Smooth muscle cell (in vitro differentiated cells): ENCODE data around the gene MPZL3. TPM values are rescaled to one million over a fixed set of nuclear protein-coding genes. Genes with fewer than 3 reads are reported as not detected.
"Not testable (repeated sequence)": the region's sequence is repeated elsewhere in the genome, so short reads cannot be mapped to it uniquely, and the experiment has no call there.

Experiments used
- DNase-seq: peaks from one replicate; lab custom pipeline; 2025; ENCODE audit not compliant: unreplicated experiment; lab: John Stamatoyannopoulos, UW
- H2AFZ ChIP-seq: fragments of 200-600 bp; sonication (generic); 2 replicates; pipeline ENCODE4 v1.6.0; 2016; ENCODE audit warnings: antibody characterized with exemption, low read depth, mild to moderate bottlenecking
- H3F3A ChIP-seq: fragments of 200-600 bp; sonication (generic); 2 replicates; pipeline ENCODE4 v1.6.0; 2017; ENCODE audit warnings: antibody characterized with exemption, low read depth
- H3K27ac ChIP-seq: fragments of 200-600 bp; sonication (generic); 2 replicates; pipeline ENCODE4 v1.5.1; 2016; ENCODE audit warnings: low read depth, mild to moderate bottlenecking
- H3K27me3 ChIP-seq: fragments of 200-600 bp; sonication (generic); 2 replicates; pipeline ENCODE4 v1.6.1; 2016; ENCODE audit warnings: low read depth, mild to moderate bottlenecking
- H3K36me3 ChIP-seq: fragments of 200-600 bp; sonication (generic); 2 replicates; pipeline ENCODE4 v1.5.1; 2016; ENCODE audit warnings: low read depth
- H3K4me1 ChIP-seq: fragments of 200-600 bp; sonication (generic); 2 replicates; pipeline ENCODE4 v1.5.1; 2016; ENCODE audit warnings: low read depth
- H3K4me2 ChIP-seq: fragments of 200-600 bp; sonication (generic); 2 replicates; pipeline ENCODE4 v1.6.0; 2016; ENCODE audit warnings: mild to moderate bottlenecking
- H3K4me3 ChIP-seq: fragments of 200-600 bp; sonication (generic); 2 replicates; pipeline ENCODE4 v1.5.1; 2016; ENCODE audit warnings: mild to moderate bottlenecking
- H3K79me2 ChIP-seq: fragments of 200-600 bp; sonication (generic); 2 replicates; pipeline ENCODE4 v1.6.0; 2016; ENCODE audit warnings: low read depth, mild to moderate bottlenecking
- H3K9ac ChIP-seq: fragments of 200-600 bp; sonication (generic); 2 replicates; pipeline ENCODE4 v1.6.0; 2016; ENCODE audit warnings: low read depth
- H3K9me3 ChIP-seq: fragments of 200-600 bp; sonication (generic); replicated peaks from 2 replicates; pipeline ENCODE4 v1.5.1; 2016; ENCODE audit warnings: low read depth
- H4K20me1 ChIP-seq: fragments of 200-600 bp; sonication (generic); 2 replicates; pipeline ENCODE4 v1.6.0; 2016; ENCODE audit warnings: low read depth
- CTCF ChIP-seq: fragments of 200-600 bp; sonication (generic); IDR thresholded peaks from 2 replicates; pipeline ENCODE4 v1.5.1; 2017; ENCODE audit warnings: borderline replicate concordance, mild to moderate bottlenecking, antibody characterized with exemption; ENCODE audit not compliant: insufficient read depth, poor library complexity, severe bottlenecking
- WGBS: methylation state at CpG from one replicate; pipeline ENCODE4 v1.1.7; 2016; ENCODE audit warnings: low lambda C conversion rate; 5-methylcytosine and 5-hydroxymethylcytosine counted together
- polyA plus RNA-seq: library from polyadenylated mRNA; unstranded; fragments of >200 nt; fragmentation: Nextera tagmentation; extraction: Ambion mirVana; gene quantifications from 2 replicates; pipeline ENCODE4 v1.2.1, GENCODE V29; 2016
- total RNA-seq: library from RNA; depleted of rRNA; stranded (reverse); fragments of >200 nt; gene quantifications from 2 replicates; pipeline ENCODE4 v1.2.3, GENCODE V29; 2014

MPZL3 gene
- total and polyA plus RNA-seq, 2 experiments from 2014 or later: 1.7 to 9.0 TPM

DNA sequence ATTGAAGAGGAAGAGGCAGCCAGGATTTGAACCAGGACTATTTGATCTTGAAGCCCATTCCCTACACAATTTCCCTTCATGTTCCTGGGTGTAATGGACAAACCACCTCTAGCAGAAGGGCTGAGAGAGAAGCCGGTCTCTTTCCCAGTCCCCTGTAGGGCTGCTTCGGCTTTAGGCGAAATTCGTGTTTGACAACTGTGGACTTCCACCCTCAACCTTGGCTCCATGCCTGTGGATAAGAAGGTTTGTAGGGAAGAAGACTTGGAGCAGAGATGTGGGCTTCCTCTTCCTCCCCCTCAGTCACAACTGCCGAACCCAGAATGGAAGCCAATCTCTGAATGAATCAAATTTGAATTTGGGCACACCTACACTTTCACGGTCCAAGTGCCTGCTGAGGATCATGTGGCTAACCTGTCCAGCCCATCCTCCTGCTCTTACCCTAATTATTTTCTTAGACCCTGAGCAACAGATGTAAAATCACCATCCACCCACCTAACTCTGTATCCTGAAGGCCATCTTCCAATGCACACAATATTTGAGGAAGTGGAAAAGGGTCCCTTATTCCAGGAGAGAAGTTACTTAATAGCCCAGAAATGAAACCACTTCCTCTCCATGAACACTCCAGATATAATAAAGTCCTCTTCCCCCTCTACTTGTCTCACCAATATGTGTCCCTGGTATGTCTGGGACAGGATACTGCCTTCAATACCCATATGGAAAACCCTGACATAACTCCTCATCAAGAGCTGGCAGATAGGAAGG lies 65.6 kb downstream of the MPZL3 start:
- WGBS: 88% methylated on average over 6 of the region's 6 CpGs
- no peaks in the 10 kb centered on the region for H3K4me1 ChIP-seq
- no peak for TF ChIP-seq CTCF
- peaks cover 15% of the 10 kb centered on the region for H3K27me3 ChIP-seq
- no peaks in the 10 kb centered on the region for H3K36me3 ChIP-seq
- no peaks in the 10 kb centered on the region for H4K20me1 ChIP-seq
- no peak overlapping the region for H2AFZ ChIP-seq
- no peaks in the 10 kb centered on the region for H3K9me3 ChIP-seq
- no peak overlapping the region for H3K27ac ChIP-seq
- no peaks in the 10 kb centered on the region for H3K79me2 ChIP-seq
- H3K4me2 ChIP-seq: no peak overlapping the region
- H3K9ac ChIP-seq: no peak overlapping the region
- no peaks in the 10 kb centered on the region for H3F3A ChIP-seq
- DNase-seq: no peak
- H3K4me3 ChIP-seq: no peak overlapping the region

DNA sequence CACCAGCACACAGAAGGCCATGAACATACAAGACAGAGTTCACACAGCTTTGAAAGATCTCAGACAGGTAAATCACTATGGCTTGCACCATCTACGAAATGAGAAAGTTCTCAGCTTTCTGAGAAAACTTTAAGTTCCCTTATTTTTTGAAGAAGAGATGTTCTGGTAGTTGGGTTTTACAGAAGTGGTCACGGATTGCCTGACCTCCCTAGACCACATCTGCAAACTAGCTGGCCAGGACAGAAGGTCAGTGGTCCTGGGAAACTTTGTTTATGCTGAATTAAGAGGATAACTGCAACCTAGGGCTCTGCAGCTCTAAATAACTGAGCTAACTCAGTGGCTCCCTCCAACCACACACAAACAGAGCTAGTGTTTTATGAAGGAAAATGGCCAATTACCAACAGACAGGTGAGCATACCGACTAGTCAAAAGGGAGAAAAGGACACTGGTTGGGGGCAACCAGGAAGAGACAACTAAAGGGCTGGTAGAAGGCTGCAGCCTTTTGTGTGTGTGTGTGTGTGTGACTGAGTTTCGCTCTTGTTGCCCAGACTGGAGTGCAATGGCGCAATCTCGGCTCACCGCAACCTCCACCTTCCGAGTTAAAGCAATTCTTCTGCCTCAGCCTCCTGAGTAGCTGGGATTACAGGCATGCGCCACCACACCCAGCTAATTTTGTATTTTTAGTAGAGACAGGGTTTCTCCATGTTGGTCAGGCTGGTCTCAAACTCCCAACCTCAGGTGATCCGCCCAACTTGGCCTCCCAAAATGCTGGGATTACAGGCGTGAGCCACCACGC lies 67.2 kb downstream of the MPZL3 start:
- WGBS: 95% methylated on average over 12 of the region's 12 CpGs
- Histone ChIP-seq H3K4me2 (no peak overlapping the region), H3K27me3 (peaks cover 15% of the 10 kb centered on the region), H3K4me3 (no peak overlapping the region), H3K9ac (no peak overlapping the region), H3K79me2 (no peaks in the 10 kb centered on the region), H3K9me3 (no peaks in the 10 kb centered on the region), H3K27ac (no peak overlapping the region), H2AFZ (no peak overlapping the region), H3F3A (no peaks in the 10 kb centered on the region), H4K20me1 (no peaks in the 10 kb centered on the region), H3K36me3 (no peaks in the 10 kb centered on the region), H3K4me1 (no peaks in the 10 kb centered on the region)
- no peak for TF ChIP-seq CTCF
- no peak for DNase-seq

DNA sequence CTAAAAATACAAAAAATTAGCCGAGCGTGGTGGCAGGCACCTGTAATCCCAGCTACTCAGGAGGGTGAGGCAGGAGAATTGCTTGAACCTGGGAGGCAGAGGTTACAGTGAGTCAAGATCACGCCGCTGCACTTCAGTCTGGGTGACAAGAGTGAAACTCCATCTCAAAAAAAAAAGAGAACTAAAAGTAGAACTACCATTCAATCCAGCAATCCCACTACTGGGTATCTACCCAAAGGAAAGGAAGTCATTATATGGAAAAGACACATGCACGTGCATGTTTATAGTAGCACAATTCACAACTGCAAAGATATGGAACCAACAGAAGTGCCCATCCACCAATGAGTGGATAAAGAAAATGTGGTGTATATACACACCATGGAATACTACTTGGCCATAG lies 68.5 kb downstream of the MPZL3 start:
- H3K9me3 ChIP-seq, H4K20me1 ChIP-seq, DNase-seq, H3K4me1 ChIP-seq, H3K27ac ChIP-seq, H3K4me3 ChIP-seq, H3K9ac ChIP-seq, H3F3A ChIP-seq, H3K4me2 ChIP-seq, H3K79me2 ChIP-seq, H2AFZ ChIP-seq, H3K36me3 ChIP-seq: not testable (repeated sequence)
- peaks cover 11% of the 10 kb centered on the region for H3K27me3 ChIP-seq
- WGBS: 93% methylated on average over 5 of the region's 5 CpGs

DNA sequence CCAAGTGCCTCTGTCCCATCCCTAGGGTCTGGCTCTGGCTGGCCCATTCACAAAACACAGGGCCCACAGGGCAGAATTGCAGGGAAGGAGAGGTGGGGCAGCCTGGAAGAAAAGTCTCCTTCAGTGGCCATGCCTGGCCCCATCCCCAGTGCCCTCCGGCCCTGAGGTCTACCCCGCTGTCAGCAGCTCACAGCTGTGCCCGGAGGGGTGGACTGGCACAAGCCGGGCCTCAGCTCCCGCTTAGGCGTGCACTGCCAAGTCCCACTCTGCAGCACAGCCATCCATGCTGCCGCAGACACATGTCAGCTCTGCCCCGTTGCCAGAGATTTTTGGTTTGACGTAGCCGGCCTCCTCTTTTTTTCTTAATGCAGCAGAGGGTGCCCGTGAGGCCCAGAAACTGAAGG lies 71.9 kb downstream of the MPZL3 start:
- Histone ChIP-seq H3F3A (peaks cover 7% of the 10 kb centered on the region), H2AFZ (peak overlapping the region; percentile 34), H3K4me2 (peak overlapping the region; percentile 58), H3K9ac (no peak overlapping the region), H3K4me3 (no peak overlapping the region), H3K79me2 (no peaks in the 10 kb centered on the region), H3K9me3 (no peaks in the 10 kb centered on the region), H3K27me3 (no peaks in the 10 kb centered on the region), H3K4me1 (peaks cover 8% of the 10 kb centered on the region), H4K20me1 (no peaks in the 10 kb centered on the region), H3K36me3 (no peaks in the 10 kb centered on the region), H3K27ac (no peak overlapping the region)
- 9% methylated on average over 11 of the region's 11 CpGs for WGBS
- no peak for TF ChIP-seq CTCF
- DNase-seq: no peak
